SK-N-SH (cell line): ENCODE results near the gene C16orf78.

Source experiments
- CTCF ChIP-seq: fragments of 200-600 bp; sonication (generic); IDR thresholded peaks from 2 replicates; pipeline ENCODE4 v1.6.1; 2017; ENCODE audit warnings: antibody characterized with exemption, mild to moderate bottlenecking, moderate library complexity
- POLR2AphosphoS5 ChIP-seq: IDR thresholded peaks from 2 replicates; pipeline ENCODE4 v1.6.1; 2012; ENCODE audit warnings: low read depth, low read length

DNA sequence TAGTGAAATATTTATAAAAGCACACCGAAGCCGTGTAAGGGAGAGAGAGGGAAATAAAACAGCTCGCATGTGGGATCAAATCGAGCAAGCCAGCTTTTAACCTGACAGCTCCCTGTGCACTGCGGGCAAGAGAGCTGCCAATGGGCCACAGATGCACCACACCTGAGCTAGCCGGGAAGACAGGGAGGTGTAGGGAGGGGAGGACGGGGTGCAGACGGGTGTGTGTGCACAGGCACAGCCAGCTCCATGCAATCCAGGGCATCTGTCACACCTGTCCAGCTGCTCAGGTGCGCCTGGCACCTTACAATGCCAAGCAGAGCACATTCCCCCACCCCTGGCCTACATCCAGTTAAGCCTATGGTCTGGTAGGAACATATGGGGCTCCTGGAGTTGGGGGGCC, 70.0 kb downstream of the C16orf78 start:
- TF ChIP-seq CTCF (no peak), POLR2AphosphoS5 (no peak)
